ENCODE measurements around the gene MSI2.
A peak's percentile ranks its signal among the peaks of the same experiment; 100 is the strongest.

Gene MSI2

DNA sequence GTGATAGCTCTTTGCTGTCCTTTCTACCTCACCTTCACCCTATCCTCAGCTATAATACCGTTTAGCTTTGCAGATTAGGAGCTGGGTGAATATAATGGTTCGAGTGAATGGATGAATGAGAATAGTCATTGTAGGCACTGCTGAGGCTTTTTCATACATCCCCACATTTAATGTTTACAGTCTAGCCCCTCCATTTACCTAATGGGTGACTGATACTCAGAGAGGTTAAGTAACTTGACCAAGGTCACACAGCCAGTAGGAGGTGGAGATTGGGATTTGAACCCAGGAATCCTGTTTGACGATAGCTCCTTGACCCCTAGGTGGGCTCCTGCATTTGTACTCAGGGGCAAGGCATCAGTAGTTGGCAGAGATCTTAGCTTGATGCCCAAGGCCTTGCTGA is 293.1 kb downstream of the MSI2 start:
- H3K4me2 ChIP-seq (ENCODE audit: low read depth, low read length, poor library complexity, severe bottlenecking): no peak overlapping the region
- no peak overlapping the region for H2AFZ ChIP-seq (ENCODE audit: low read length)

DNA sequence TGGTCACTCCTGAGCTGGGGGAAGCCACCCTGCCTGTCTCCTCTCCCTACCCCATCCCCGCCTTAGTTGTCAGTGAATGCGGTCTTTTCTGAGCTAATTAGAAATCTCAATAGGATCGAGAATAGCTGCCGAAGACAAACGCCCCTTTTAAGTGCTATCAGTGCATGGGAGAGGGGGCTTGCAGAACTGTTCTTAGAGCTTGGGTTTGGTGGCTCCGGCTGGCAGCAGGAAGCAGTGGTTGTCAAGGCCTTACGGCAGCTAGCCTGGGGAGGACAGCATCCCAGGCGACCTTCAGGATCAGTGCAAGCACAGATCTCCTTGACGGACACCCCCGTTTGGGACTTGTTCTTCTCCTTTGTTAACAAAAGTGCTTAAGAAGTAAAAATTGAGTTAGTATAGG is 293.7 kb downstream of the MSI2 start:
- Histone ChIP-seq H2AFZ (ENCODE audit: low read length) (no peak overlapping the region), H3K9me2 (replicated peaks; ENCODE audit: low read depth, low read length) (no peaks in the 10 kb centered on the region), H4K20me1 (ENCODE audit: insufficient read depth, low read length, poor library complexity, severe bottlenecking) (peaks cover 79% of the 10 kb centered on the region), H3K4me2 (ENCODE audit: low read depth, low read length, poor library complexity, severe bottlenecking) (no peak overlapping the region), H3K4me1 (ENCODE audit: insufficient read depth, low read length, poor library complexity, severe bottlenecking) (peaks cover 71% of the 10 kb centered on the region), H3K4me3 (ENCODE audit: low read length, poor library complexity, severe bottlenecking) (no peak overlapping the region), H3K9ac (ENCODE audit: low read depth, low read length, poor library complexity, severe bottlenecking) (no peak overlapping the region), H3K9me3 (ENCODE audit: insufficient read depth, low read depth, low read length) (no peaks in the 10 kb centered on the region), H3K36me3 (ENCODE audit: insufficient read depth, low read length) (peaks cover 22% of the 10 kb centered on the region), H3K27me3 (ENCODE audit: insufficient read depth, low read length, poor library complexity, severe bottlenecking) (no peaks in the 10 kb centered on the region), H3K79me2 (ENCODE audit: insufficient read depth, low read length) (peaks cover 97% of the 10 kb centered on the region), H3F3A (ENCODE audit: low read depth) (no peaks in the 10 kb centered on the region)
- TF ChIP-seq EZH2phosphoT487 (IDR thresholded peaks at IDR 0.05; ENCODE audit: borderline replicate concordance): no peak
- TF ChIP-seq, protein P1, sequence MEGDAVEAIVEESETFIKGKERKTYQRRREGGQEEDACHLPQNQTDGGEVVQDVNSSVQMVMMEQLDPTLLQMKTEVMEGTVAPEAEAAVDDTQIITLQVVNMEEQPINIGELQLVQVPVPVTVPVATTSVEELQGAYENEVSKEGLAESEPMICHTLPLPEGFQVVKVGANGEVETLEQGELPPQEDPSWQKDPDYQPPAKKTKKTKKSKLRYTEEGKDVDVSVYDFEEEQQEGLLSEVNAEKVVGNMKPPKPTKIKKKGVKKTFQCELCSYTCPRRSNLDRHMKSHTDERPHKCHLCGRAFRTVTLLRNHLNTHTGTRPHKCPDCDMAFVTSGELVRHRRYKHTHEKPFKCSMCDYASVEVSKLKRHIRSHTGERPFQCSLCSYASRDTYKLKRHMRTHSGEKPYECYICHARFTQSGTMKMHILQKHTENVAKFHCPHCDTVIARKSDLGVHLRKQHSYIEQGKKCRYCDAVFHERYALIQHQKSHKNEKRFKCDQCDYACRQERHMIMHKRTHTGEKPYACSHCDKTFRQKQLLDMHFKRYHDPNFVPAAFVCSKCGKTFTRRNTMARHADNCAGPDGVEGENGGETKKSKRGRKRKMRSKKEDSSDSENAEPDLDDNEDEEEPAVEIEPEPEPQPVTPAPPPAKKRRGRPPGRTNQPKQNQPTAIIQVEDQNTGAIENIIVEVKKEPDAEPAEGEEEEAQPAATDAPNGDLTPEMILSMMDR (conservative IDR thresholded peaks at IDR 0.05; ENCODE audit: low read length): no peak

More for the DNA sequence above, 293.1 kb downstream of the MSI2 start:
- no peak overlapping the region for H3K9ac ChIP-seq (ENCODE audit: low read depth, low read length, poor library complexity, severe bottlenecking)
- H3K4me1 ChIP-seq (ENCODE audit: insufficient read depth, low read length, poor library complexity, severe bottlenecking): peaks cover 66% of the 10 kb centered on the region
- peaks cover 80% of the 10 kb centered on the region for H4K20me1 ChIP-seq (ENCODE audit: insufficient read depth, low read length, poor library complexity, severe bottlenecking)
- no peak overlapping the region for H3K4me3 ChIP-seq (ENCODE audit: low read length, poor library complexity, severe bottlenecking)
- no peaks in the 10 kb centered on the region for H3K9me2 ChIP-seq (replicated peaks; ENCODE audit: low read depth, low read length)
- peaks cover 97% of the 10 kb centered on the region for H3K79me2 ChIP-seq (ENCODE audit: insufficient read depth, low read length)
- no peaks in the 10 kb centered on the region for H3K9me3 ChIP-seq (ENCODE audit: insufficient read depth, low read depth, low read length)
- TF ChIP-seq, protein P1 (conservative IDR thresholded peaks at IDR 0.05; ENCODE audit: low read length): no peak
- TF ChIP-seq EZH2phosphoT487 (IDR thresholded peaks at IDR 0.05; ENCODE audit: borderline replicate concordance): no peak
- H3K27me3 ChIP-seq (ENCODE audit: insufficient read depth, low read length, poor library complexity, severe bottlenecking): no peaks in the 10 kb centered on the region
- H3F3A ChIP-seq (ENCODE audit: low read depth): no peaks in the 10 kb centered on the region
- H3K36me3 ChIP-seq (ENCODE audit: insufficient read depth, low read length): peaks cover 28% of the 10 kb centered on the region

- no peak overlapping the region for H2AFZ ChIP-seq (ENCODE audit: low read length)
- H3K4me2 ChIP-seq (ENCODE audit: low read depth, low read length, poor library complexity, severe bottlenecking): peak overlapping the region; percentile 26
- H3F3A ChIP-seq (ENCODE audit: low read depth): no peaks in the 10 kb centered on the region
- peaks cover 17% of the 10 kb centered on the region; the same call in 1 of the 2 replicates for H3K36me3 ChIP-seq (ENCODE audit: insufficient read depth, low read length)
- TF ChIP-seq EZH2phosphoT487 (IDR thresholded peaks at IDR 0.05; ENCODE audit: borderline replicate concordance): no peak
- TF ChIP-seq, protein P1 (conservative IDR thresholded peaks at IDR 0.05; ENCODE audit: low read length): no peak
- H3K4me1 ChIP-seq (ENCODE audit: insufficient read depth, low read length, poor library complexity, severe bottlenecking): peaks cover 71% of the 10 kb centered on the region
- peak overlapping the region; percentile 1 for H3K9ac ChIP-seq (ENCODE audit: low read depth, low read length, poor library complexity, severe bottlenecking)
- no peak overlapping the region for H3K4me3 ChIP-seq (ENCODE audit: low read length, poor library complexity, severe bottlenecking)
- H4K20me1 ChIP-seq (ENCODE audit: insufficient read depth, low read length, poor library complexity, severe bottlenecking): peaks cover 71% of the 10 kb centered on the region
- peaks cover 97% of the 10 kb centered on the region for H3K79me2 ChIP-seq (ENCODE audit: insufficient read depth, low read length)
- H3K9me3 ChIP-seq (ENCODE audit: insufficient read depth, low read depth, low read length): no peaks in the 10 kb centered on the region
- no peaks in the 10 kb centered on the region for H3K9me2 ChIP-seq (replicated peaks; ENCODE audit: low read depth, low read length)
- H3K27me3 ChIP-seq (ENCODE audit: insufficient read depth, low read length, poor library complexity, severe bottlenecking): no peaks in the 10 kb centered on the region
Observed at GRCh38 chr17:57550668-57551315, 294.5 kb downstream of the MSI2 start.
